IPS DF 6.9 (cell line): Measurements from ENCODE around the gene ZNF432.
"Not testable (repeated sequence)": the region's sequence is repeated elsewhere in the genome, so short reads cannot be mapped to it uniquely, and the experiment has no call there.

Experiments
- DNase-seq: peaks from one replicate; pipeline ENCODE4 v3.0.0-alpha.2; 2013; ENCODE audit warnings: low read depth, low spot score
- H3K27ac ChIP-seq: one replicate; pipeline ENCODE4 v1.5.1; 2013; ENCODE audit warnings: low read length, control low read depth
- H3K27me3 ChIP-seq: 2 replicates; pipeline ENCODE4 v1.6.1; 2013; ENCODE audit warnings: mild to moderate bottlenecking, low read length; ENCODE audit not compliant: control insufficient read depth, insufficient read depth
- H3K36me3 ChIP-seq: 2 replicates; pipeline ENCODE4 v1.6.1; 2013; ENCODE audit warnings: low read length; ENCODE audit not compliant: control insufficient read depth, insufficient read depth
- H3K4me1 ChIP-seq: 2 replicates; pipeline ENCODE4 v1.6.1; 2013; ENCODE audit warnings: low read length; ENCODE audit not compliant: control insufficient read depth, insufficient read depth
- H3K4me3 ChIP-seq: 2 replicates; pipeline ENCODE4 v1.5.1; 2013; ENCODE audit warnings: mild to moderate bottlenecking, low read length
- H3K9me3 ChIP-seq: 2 replicates; pipeline ENCODE4 v1.6.1; 2013; ENCODE audit warnings: low read length, inconsistent platforms; ENCODE audit not compliant: control insufficient read depth, insufficient read depth
- WGBS: extraction: QIAGEN DNeasy Blood & Tissue Kit; methylation state at CpG from one replicate; pipeline ENCODE4 v1.1.7; 2013; ENCODE audit warnings: mixed read lengths, missing lambda C conversion rate; ENCODE audit not compliant: insufficient read length, insufficient coverage; 5-methylcytosine and 5-hydroxymethylcytosine counted together

The ZNF432 gene

DNA sequence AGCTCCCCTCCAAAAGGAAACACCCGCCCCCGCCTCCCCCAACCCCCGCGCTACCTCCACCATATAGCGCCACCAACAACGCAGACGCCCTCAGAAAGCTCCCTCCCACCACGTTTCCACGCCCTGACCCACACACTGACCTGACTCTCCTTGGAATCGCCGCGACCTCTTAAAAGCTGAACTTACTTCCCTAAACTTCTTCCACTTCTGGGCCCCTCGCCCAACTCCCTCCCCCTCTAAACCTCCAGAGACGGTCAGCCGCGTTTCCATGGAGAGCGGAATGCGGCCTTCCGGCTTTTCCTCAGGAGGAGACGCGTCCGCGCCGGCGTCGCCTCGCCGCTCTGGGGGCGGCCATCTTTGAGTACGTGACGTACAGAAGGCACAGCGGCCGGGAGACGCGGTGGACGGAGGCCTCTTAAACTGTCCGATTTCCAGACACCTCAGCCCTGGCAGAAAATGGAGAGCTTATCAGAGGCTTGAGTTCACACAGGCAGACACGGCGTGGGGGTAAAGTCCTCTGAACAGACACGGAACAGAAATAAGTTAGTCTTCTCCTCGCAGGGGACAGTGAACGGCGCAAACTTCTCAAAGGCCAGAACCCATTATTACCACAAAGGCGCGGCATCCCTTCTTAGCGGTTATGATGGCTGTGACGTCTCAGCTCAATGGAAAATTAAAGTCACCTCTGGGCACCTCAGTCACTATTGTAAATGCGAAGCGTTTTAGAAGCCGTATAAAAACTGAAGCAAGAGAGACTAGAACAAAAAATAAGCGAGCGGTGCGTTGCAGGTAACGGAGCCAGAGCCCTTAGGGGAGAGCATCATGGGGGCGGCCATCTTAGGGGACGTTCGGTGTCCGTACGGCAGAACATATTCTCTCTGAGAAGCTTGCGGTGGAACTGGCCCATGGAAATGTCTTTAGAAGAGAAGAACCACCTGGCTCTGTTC is at the start of gene ZNF432:
Gene ZNF432, minus strand, starts transcription at position 284 of the 947 bp plus-strand sequence. CDS start 1,970 bp downstream, outside the sequence.
- H3K4me3 ChIP-seq: peak within 1 kb of the TSS; percentile 94; the same call in 1 of the 2 replicates
- no peaks in the 10 kb centered on the region for H3K4me1 ChIP-seq
- H3K27me3 ChIP-seq: no peaks in the 10 kb centered on the region
- DNase-seq: peak; percentile 88
- no peaks in the 10 kb centered on the region for H3K9me3 ChIP-seq
- H3K36me3 ChIP-seq: no peaks in the 10 kb centered on the region
- no CpG with 5 or more reads among the region's 60 CpGs for WGBS
- H3K27ac ChIP-seq: no peak within 1 kb of the TSS

DNA sequence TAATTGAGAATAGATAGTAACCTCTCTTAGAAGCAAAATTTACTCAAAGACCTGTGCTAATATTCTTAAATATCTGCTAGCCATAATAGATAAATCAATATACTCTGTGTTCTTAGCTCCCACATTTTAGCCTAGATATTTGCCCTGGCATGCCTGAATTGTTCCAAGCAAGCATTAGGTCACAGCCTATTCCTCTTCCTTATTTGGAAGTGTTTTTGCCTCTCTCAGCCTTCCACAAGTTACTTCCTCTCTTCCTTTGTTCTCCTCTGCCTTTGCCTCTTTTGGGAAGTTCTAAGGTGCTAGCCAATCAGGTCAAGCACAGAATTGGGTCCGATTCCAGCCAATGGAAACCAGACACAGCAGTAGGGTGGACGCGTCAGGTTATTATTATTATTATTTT is 47.8 kb upstream of the ZNF432 start:
- DNase-seq, H3K27ac ChIP-seq, H3K4me3 ChIP-seq, H3K9me3 ChIP-seq, H3K4me1 ChIP-seq, H3K36me3 ChIP-seq, H3K27me3 ChIP-seq: not testable (repeated sequence)
- no CpG with 5 or more reads among the region's 3 CpGs for WGBS

DNA sequence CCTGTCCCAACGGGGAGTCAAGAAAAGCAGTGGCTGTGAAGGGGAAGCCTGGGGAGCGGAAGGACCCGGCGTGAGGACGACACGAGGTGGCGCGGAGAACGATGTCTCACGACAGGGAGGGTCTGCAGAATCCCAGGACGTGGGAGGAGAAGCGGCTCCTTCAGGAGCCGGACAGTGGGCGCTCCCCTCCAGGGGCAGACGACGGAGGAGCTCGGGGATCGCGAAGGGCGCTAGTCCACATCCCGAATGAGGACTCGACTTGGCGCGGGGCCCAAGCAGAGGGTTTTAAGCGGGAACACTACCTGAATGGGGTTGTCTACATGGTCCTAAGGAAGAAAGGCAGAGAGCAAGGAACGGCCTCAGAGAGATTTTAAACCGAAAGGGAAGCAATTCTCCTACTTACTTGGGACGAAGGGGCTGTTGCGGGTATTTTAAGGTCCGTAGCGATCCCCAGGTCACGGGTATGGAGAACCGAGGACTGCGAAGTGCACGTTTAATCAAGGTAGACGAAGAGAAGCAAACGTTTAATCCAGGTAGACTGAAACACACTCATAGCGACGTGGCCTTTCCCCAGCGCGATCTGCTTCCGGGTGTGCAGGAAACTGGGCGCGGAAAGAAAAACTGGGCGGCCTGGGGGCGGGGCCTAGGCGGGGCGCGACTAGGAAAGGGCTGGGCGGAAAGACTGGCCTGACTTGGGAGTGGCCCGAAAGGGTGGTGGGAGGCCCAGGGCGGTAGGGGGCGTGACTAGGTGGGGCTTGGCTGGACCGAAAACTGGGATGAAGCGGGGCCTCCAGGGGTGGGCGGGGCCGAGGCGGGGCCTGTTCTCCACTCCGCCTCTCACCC is 46.8 kb upstream of the ZNF432 start, which contains the start of gene ZNF841:
Gene ZNF841, minus strand, starts transcription at position 594 of the 843 bp plus-strand sequence. CDS start 10,964 bp downstream, outside the sequence.
- no CpG with 5 or more reads among the region's 59 CpGs for WGBS
- Histone ChIP-seq H3K27me3 (no peaks in the 10 kb centered on the region), H3K4me1 (no peaks in the 10 kb centered on the region), H3K36me3 (no peaks in the 10 kb centered on the region), H3K27ac (no peak within 1 kb of the TSS), H3K9me3 (no peaks in the 10 kb centered on the region; the same call in 1 of the 2 replicates), H3K4me3 (peak within 1 kb of the TSS; percentile 90)
- peak; percentile 81 for DNase-seq

DNA sequence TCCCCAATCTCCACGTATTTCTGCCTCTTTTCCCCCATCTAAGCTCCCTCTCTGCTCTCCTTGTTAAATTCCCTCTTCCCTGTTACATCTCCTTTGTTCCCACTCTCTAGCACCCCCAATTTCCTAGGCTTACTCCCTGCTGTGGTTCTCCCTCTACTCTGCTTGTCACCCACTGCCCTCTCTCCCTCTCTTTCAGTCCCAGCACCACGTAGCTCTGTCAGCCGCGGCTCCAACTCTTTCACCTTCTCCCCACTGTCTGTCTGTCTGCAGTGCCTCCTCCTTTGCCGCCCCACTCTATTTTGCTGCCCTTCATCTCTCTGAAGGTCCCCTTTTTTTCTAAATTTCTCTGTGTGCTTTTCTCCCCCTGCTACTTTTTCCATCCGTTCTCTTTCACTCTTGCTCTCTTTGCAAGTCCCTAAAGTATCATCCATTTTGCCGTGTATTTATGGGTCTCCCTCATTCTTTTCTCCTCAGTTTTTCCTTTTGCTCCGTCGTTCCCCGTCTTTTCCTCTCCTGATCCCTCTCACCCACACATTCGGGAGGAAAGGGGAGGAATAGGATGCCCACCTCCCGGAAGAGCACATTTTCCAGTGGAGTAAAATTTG is 46.0 kb upstream of the ZNF432 start:
- Histone ChIP-seq H3K4me1 (no peaks in the 10 kb centered on the region), H3K27me3 (no peaks in the 10 kb centered on the region), H3K9me3 (no peaks in the 10 kb centered on the region; the same call in 1 of the 2 replicates), H3K4me3 (peak overlapping the region; percentile 90; the same call in 1 of the 2 replicates), H3K36me3 (peaks cover under 1% of the 10 kb centered on the region; the same call in 1 of the 2 replicates), H3K27ac (no peak overlapping the region)
- no peak for DNase-seq
- no CpG with 5 or more reads among the region's 12 CpGs for WGBS

DNA sequence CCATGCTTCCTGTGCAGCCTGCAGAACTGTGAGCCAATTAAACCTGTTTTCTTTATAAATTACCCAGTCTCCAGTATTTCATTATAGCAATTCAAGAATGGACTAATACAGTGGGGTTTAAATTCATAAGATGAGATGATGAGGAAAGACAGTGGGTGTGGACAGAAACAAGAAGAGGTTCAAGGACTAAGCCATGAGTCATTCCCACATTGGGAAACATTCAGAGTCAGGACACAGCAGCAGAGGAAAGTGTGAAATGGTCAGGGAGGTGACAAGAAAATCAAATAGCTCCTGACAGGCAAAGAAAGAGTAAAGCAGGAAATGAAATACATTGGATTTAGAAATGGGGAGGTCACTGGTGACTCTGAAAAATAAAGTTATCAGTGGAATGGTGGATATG is 37.8 kb upstream of the ZNF432 start:
- Histone ChIP-seq H3K4me3 (no peak overlapping the region), H3K27ac (no peak overlapping the region), H3K27me3 (no peaks in the 10 kb centered on the region), H3K9me3 (no peaks in the 10 kb centered on the region), H3K36me3 (peaks cover 2% of the 10 kb centered on the region; the same call in 1 of the 2 replicates), H3K4me1 (no peaks in the 10 kb centered on the region)
- no peak for DNase-seq

DNA sequence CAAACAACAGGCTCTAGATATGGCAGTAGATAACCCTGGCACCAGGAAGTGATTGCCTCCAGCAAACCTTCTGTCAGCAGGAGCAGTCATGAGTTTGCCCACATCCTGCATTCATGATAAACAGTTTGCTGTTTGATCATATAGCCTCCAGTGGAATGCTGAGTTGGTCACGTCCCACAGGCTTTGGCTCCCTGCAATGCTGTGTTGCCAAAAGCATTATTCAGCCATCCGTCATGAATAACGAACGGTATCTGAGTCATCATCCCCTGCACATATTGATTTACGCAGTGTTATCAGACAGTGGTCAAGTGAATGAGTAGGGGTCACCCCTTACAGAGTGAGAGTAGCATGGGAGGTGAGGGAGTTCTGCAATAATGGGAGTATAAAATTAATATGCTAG is 21.9 kb upstream of the ZNF432 start:
- H3K9me3 ChIP-seq: peaks cover 10% of the 10 kb centered on the region
- no peak overlapping the region for H3K4me3 ChIP-seq
- no peak for DNase-seq
- H3K27ac ChIP-seq: no peak overlapping the region
- peaks cover 21% of the 10 kb centered on the region; the same call in 1 of the 2 replicates for H3K36me3 ChIP-seq
- no CpG with 5 or more reads among the region's 5 CpGs for WGBS
- H3K27me3 ChIP-seq: no peaks in the 10 kb centered on the region
- H3K4me1 ChIP-seq: no peaks in the 10 kb centered on the region

DNA sequence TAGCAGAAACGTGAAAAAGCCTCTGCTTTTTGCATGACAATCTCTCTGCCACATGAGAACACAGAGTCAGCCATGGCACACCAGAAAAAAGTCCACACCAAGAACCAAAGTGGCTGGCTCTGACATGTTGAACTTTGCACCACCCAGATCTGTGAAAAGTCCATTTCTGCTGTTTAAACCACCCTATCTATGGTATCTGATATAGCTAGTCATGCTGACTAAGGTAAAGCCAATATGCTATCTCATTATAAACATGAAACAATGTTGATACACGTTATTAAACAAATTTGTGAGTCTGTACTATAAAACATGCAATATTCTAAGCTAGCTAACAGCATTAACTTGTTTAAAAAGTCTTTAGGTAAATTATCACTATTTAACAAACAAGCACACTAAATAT is 21.0 kb upstream of the ZNF432 start:
- H3K27me3 ChIP-seq: no peaks in the 10 kb centered on the region
- H3K9me3 ChIP-seq: peaks cover 10% of the 10 kb centered on the region
- peaks cover 25% of the 10 kb centered on the region; the same call in 1 of the 2 replicates for H3K36me3 ChIP-seq
- DNase-seq: no peak
- no peaks in the 10 kb centered on the region for H3K4me1 ChIP-seq
- H3K27ac ChIP-seq: no peak overlapping the region
- no peak overlapping the region for H3K4me3 ChIP-seq
- no CpG with 5 or more reads among the region's 2 CpGs for WGBS

DNA sequence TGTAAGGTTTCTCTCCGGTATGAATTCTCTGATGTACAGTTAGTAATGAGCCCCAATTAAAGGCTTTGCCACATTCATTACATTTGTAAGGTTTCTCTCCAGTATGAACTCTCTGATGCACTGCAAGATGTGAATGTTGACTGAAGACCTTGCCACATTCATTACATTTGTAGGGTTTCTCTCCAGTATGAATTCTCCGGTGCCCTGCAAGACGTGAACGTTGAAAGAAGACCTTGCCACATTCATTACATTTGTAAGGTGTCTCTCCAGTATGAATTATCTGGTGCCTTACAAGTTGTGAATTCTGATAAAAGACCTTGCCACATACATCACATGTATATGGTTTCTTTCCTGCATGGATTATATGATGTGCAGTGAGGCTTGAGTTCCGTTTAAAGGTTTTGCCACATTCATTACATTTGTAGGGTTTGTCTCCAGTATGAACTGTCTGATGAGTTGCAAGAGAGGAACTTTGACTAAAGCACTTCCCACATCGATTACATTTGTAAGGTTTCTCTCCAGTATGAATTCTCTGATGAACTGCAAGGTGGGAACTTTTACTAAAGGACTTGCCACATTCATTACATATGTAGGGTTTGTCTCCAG is 17.7 kb upstream of the ZNF432 start:
- Histone ChIP-seq H3K9me3 (peaks cover 10% of the 10 kb centered on the region), H3K27ac (no peak overlapping the region), H3K4me1 (no peaks in the 10 kb centered on the region), H3K36me3 (peaks cover 28% of the 10 kb centered on the region; the same call in 1 of the 2 replicates), H3K4me3 (no peak overlapping the region), H3K27me3 (no peaks in the 10 kb centered on the region)
- no peak for DNase-seq
- WGBS: no CpG with 5 or more reads among the region's 6 CpGs

DNA sequence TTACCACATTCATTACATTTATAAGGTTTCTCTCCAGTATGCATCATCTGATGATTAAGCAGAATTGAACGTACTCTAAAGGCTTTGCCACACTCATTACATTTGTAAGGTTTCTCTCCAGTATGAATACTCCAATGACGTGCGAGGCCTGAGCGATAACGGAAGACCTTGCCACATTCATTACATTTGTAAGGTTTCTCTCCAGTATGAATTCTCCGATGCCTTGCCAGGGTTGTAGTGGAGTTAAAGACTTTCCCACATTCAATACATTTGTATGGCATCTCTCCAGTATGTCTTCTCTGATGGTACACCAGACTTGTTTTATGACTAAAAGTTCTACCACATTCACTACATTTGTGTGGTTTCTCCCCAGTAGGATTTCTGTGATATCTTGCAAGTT is 16.8 kb upstream of the ZNF432 start:
- no peaks in the 10 kb centered on the region for H3K27me3 ChIP-seq
- peaks cover 24% of the 10 kb centered on the region; the same call in 1 of the 2 replicates for H3K36me3 ChIP-seq
- H3K4me1 ChIP-seq: no peaks in the 10 kb centered on the region
- no CpG with 5 or more reads among the region's 6 CpGs for WGBS
- DNase-seq: no peak
- H3K27ac ChIP-seq: no peak overlapping the region
- no peak overlapping the region for H3K4me3 ChIP-seq
- H3K9me3 ChIP-seq: peaks cover 8% of the 10 kb centered on the region
